Daoy (cell line): ENCODE data around the gene CDK2AP2. TPM values are rescaled to one million over a fixed set of nuclear protein-coding genes. Genes with fewer than 3 reads are reported as not detected.

Source experiments
- DNase-seq: peaks from one replicate; pipeline ENCODE4 v3.0.0-alpha.2; 2015; ENCODE audit warnings: low read depth
- total RNA-seq: library from RNA; depleted of rRNA; stranded (reverse); fragments of >200 nt; shearing (Covaris generic); gene quantifications from 2 replicates; pipeline ENCODE4 v1.2.3, GENCODE V29; 2014; rRNA removed

Gene CDK2AP2
- total RNA-seq, 1 experiment from 2014 or later = 43.0 TPM

DNA sequence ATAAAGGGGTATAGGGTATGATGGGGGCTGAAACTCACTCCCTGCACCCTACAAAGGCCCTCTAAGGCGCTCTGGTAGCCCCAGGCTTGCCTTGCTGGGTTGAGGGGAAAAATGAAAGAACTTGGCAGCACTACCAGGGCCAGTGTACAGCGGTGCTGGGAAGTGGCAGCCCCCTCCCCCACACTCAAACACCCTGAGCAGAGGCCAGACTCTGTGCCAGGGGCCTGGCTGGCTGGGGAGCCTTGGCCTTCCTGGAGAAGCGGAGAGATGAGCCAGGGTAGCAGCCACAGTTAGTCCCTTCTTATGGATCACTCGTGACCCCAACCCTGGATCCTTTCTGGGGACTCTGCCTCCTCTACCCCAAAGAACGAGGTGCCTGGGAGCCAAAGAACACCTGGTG lies 41.6 kb downstream of the CDK2AP2 start:
- no peak for DNase-seq

DNA sequence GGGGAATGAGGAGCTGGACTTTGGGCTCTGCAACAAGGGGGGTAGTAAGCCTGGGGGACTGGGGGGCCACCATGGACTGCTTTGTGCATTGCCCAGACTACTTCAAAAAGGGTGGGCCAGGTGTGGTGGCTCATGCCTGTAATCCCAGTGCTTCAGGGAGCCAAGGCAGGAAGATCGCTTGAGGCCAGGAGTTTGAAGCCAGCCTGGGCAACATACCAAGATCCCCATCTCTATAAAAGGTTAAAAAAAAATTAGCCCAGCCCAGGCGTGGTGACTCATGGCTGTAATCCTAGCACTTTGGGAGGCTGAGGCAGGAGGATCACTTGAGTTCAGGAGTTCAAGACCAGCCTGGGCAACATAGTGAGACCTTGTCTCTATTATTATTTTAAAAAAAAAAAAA lies 42.4 kb downstream of the CDK2AP2 start:
- peak; percentile 56 for DNase-seq

DNA sequence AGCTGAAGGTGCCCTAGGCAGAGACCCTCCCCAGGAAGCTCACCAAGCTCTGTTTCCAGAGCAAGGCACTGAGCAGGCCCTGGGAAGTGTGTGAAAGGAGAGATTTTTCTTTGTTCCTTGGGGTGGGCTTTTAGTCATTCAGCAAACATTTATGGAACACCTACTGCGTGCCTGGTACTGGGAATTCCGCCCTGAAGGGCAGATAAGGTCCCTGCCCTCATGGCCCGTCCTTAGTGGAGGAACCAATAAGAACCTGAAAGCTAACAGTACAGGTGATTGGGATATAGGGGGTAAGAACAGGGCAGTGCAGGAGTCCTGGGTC lies 42.8 kb downstream of the CDK2AP2 start:
- no peak for DNase-seq

DNA sequence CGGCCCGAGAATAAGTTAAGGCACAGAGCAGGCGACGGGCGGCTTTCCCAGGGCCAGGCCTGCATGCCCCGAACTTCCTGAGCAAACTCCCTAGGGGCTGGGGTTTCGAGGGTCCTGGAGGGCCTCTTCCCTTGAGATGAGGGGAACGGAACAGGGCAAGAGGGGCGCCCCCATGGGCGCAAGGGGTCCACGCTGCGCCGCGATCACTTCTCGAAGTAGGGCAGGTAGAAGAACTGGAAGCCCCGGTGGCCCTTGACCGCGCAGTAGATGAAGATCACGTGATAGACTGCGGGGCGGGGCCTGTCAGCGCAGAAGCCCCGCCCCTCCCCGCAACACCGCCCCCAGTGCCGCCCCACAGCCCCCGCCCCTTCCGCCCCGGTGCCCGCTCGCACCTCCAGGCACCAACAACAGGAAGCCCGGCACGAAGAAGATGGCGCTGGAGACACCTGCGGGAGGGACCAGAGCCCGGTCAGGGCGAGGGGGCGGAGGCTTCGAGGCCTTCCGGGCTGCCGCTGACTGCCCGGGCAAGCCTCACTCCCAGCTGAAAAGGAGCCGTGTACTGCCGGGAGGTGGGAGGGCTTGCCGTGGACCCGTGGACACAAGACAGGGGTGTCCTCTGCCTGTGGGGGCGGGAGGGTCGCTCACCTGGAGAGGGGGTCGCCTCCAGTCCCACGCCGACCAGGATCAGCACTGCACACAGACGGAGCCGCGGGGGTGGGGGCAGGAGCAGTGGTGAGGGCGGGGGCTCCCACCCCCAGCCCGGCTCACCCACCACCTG lies 43.4 kb downstream of the CDK2AP2 start:
- DNase-seq = peak; percentile 90

DNA sequence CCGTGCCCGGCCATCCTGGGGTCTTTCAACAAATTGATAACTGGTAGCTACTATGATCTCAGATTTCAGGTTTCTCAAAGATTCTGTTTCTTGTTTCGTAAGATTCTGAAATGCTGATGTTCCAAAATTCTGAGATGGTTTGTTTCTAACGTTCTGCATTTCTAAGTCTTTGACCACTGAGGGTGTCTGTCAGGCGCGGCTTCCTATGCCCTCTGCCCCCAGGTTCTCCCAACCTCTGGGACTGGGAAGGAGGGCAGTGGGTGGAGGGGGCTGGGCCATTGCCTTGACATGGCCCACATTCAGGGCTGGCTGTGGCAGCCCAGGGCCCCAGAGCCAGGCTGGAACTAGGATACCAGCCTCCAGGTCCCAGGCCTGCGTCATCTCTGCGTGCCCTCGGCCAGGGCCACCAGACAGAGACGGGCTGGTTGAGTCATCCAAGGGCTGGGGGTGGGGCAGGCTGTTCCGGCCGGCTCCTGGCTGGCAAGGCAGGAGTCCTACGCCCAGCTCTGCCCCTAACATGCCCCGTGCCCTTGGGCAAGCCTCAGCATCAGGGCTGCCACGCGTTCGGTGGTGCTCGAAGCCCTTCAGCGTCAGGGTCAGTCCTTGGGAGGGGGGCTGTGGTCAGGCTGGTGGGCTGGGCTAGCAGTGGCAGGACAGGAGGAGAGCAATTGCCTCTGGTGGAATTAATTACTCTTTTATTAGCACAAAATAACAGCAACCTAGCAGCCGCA lies 44.1 kb downstream of the CDK2AP2 start:
- peak; percentile 87 for DNase-seq

DNA sequence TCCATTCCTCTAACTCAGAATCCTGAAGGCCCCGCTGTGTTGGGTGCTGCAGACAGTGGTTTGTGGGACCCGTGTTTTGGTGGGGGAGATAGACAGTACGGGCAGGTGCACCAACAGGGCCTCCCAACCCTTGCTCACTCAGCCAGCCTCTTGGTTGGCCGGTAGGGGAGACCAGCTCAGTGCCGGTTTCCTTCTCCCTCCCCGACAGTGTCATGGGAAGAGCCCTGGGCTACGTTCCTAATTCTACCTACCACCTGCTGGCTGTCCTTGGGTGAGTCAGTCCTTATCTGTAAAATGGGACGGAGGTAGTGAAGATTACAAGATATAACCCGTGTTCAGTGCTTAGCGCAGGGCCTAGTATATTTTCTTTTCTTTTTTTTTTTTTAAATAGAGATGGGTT lies 44.8 kb downstream of the CDK2AP2 start:
- no peak for DNase-seq

DNA sequence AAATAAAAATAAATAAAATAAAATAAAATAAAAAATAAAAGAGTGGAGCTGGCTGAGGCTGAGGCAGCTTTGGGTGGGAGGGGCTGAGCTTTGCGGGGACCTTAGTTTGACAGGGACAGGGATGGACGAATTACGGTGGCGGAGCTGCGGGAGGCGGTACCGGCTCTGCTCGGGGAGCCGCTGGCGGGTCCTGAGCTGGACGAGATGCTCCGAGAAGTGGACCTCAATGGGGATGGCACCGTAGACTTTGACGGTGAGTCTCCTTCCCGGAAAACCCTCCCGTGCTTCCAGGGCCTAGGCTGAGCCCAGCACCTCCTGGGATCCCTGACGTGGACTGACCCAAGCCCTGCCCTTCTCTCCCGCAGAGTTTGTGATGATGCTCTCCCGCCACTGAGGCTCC lies 49.7 kb downstream of the CDK2AP2 start:
- no peak for DNase-seq

DNA sequence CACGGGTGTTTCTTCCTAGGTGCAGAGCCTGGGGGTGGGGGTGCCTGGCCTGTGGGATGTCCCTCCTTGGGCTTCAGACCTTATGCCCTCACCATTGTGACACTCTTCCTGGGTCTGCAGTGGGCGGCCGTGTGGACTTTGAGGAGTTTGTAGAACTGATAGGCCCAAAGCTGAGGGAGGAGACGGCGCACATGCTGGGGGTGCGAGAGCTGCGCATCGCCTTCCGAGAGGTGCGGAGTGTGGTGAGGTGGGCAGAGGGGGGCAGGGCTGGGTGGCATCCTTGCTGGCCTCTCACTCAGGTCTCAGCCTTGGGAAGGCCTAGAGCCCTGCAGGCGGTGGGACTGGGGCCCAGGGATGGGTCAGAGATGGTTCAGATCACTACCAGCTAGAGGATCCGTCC lies 50.5 kb downstream of the CDK2AP2 start:
- DNase-seq = no peak

Other genes with a start within 250 kb of the CDK2AP2 start
- gene GRK2, start 241.7 kb downstream of the CDK2AP2 start, total RNA-seq = 27.5 and 54.1 TPM in 2 replicates
- 13.1 and 24.0 TPM in 2 replicates for gene ANKRD13D, start 218.9 kb downstream of the CDK2AP2 start, total RNA-seq
- gene SSH3, start 204.6 kb downstream of the CDK2AP2 start, total RNA-seq = 2.9 and 6.9 TPM in 2 replicates
- gene POLD4, start 154.6 kb downstream of the CDK2AP2 start, total RNA-seq = 54.2 and 56.2 TPM in 2 replicates
- gene CLCF1, start 134.6 kb downstream of the CDK2AP2 start, total RNA-seq = 7.1 TPM in 2 replicates
- 9.0 and 11.3 TPM in 2 replicates for gene RAD9A, start 116.2 kb downstream of the CDK2AP2 start, total RNA-seq
- 220 and 273 TPM in 2 replicates for gene PPP1CA, start 106.3 kb downstream of the CDK2AP2 start, total RNA-seq
- not detected in 2 replicates for gene TBC1D10C, start 104.1 kb downstream of the CDK2AP2 start, total RNA-seq
- gene CARNS1, start 92.5 kb downstream of the CDK2AP2 start, total RNA-seq = 0.34 TPM in 1 of 2 replicates, not detected in the other
- 36.6 and 42.5 TPM in 2 replicates for gene RPS6KB2, start 79.7 kb downstream of the CDK2AP2 start, total RNA-seq
- gene PTPRCAP, start 70.5 kb downstream of the CDK2AP2 start, total RNA-seq = 1.1 and 3.0 TPM in 2 replicates
- gene CORO1B, start 64.7 kb downstream of the CDK2AP2 start, total RNA-seq = 78.7 and 85.8 TPM in 2 replicates
- not detected in 2 replicates for gene GPR152, start 55.4 kb downstream of the CDK2AP2 start, total RNA-seq
- gene CABP4, start 52.8 kb downstream of the CDK2AP2 start, total RNA-seq = 0.06 and 0.15 TPM in 2 replicates
- gene TMEM134, start 38.9 kb downstream of the CDK2AP2 start, total RNA-seq = 9.4 and 36.5 TPM in 2 replicates
- gene AIP, start 25.1 kb downstream of the CDK2AP2 start, total RNA-seq = 69.5 and 78.5 TPM in 2 replicates
- gene PITPNM1, start 2.8 kb downstream of the CDK2AP2 start, total RNA-seq = 24.6 and 32.1 TPM in 2 replicates
- gene CABP2, start 15.3 kb upstream of the CDK2AP2 start, total RNA-seq = not detected in 2 replicates
- 1,082 and 1,228 TPM in 2 replicates for gene GSTP1, start 75.7 kb upstream of the CDK2AP2 start, total RNA-seq
- 218 and 229 TPM in 2 replicates for gene NDUFV1, start 98.8 kb upstream of the CDK2AP2 start, total RNA-seq
- gene NUDT8, start 121.8 kb upstream of the CDK2AP2 start, total RNA-seq = 5.8 and 9.1 TPM in 2 replicates
- gene TBX10, start 131.6 kb upstream of the CDK2AP2 start, total RNA-seq = not detected in 2 replicates
- gene ACY3, start 142.6 kb upstream of the CDK2AP2 start, total RNA-seq = not detected in 2 replicates
- 0.23 TPM in 1 of 2 replicates, not detected in the other for gene ALDH3B2, start 166.5 kb upstream of the CDK2AP2 start, total RNA-seq